Prostate gland (tissue), 2 donors: Measurements from ENCODE around the gene NUPR1.

ENCODE experiments used
- CTCF ChIP-seq, 4 experiments: fragments of 200-600 bp in 2 of 4; fragments of 450-650 bp in 2 of 4; sonication (generic) in 2 of 4; IDR thresholded peaks; 1 replicate in 3 of 4; 2 replicates in 1 of 4; pipeline ENCODE4 v1.5.1; 2016 to 2019; ENCODE audit warnings: antibody characterized with exemption in 4 of 4, mild to moderate bottlenecking in 2 of 4, moderate library complexity in 2 of 4
- POLR2AphosphoS5 ChIP-seq: sonication (generic); formaldehyde crosslinking; IDR thresholded peaks from one replicate; pipeline ENCODE4 v1.6.1; 2017; ENCODE audit warnings: antibody characterized with exemption

- no peak for TF ChIP-seq CTCF (IDR thresholded peaks at IDR 0.05)
- no peak for TF ChIP-seq POLR2AphosphoS5
These were observed 17.3 kb downstream of the NUPR1 start for GRCh38 chr16:28521436-28521835.
